Breast epithelium (tissue), 3 donors: ENCODE measurements around the gene RFNG.

Source experiments
- CTCF ChIP-seq, 3 donors: fragments of 450-650 bp; IDR thresholded peaks; one replicate each; pipeline ENCODE4 v1.5.1; 2016 to 2017; ENCODE audit warnings: antibody characterized with exemption in 3 of 3, mild to moderate bottlenecking in 3 of 3, moderate library complexity in 3 of 3
- POLR2A ChIP-seq: fragments of 450-650 bp; IDR thresholded peaks from one replicate; pipeline ENCODE4 v1.6.1; 2016; ENCODE audit warnings: antibody characterized with exemption, mild to moderate bottlenecking, moderate library complexity

GRCh38 chr17:82021107-82021899 is 30.3 kb downstream of the RFNG start:
- TF ChIP-seq POLR2A, result no peak
- peak; percentile 51 to 83 (median 82) for TF ChIP-seq CTCF (IDR thresholded peaks at IDR 0.05)
